Stomach (tissue), 9 donors: ENCODE results near the gene RBBP8NL. TPM values are rescaled to one million over a fixed set of nuclear protein-coding genes. Genes with fewer than 3 reads are reported as not detected.

ENCODE experiments used
- DNase-seq, 2 donors: peaks; one replicate each; pipeline versions ENCODE4 v3.0.0 to v3.0.0-alpha.2; 2013 to 2019
- H3K27ac ChIP-seq, 5 donors: fragments of 200-600 bp in 4 of 5; sonication (generic) in 4 of 5; one replicate each; pipeline ENCODE4 v1.5.1; 2013 to 2019; ENCODE audit warnings: mild to moderate bottlenecking in 1 of 5, moderate library complexity in 1 of 5
- H3K27me3 ChIP-seq, 3 donors: fragments of 200-600 bp; sonication (generic); one replicate each; pipeline ENCODE4 v1.5.1; 2017 to 2019; ENCODE audit warnings: mixed run types in 1 of 3
- H3K36me3 ChIP-seq, 4 donors: fragments of 200-600 bp; sonication (generic); 1 replicate in 3 of 4; 2 replicates in 1 of 4; pipeline ENCODE4 v1.5.1; 2016 to 2019
- H3K4me1 ChIP-seq, 4 donors: fragments of 200-600 bp; sonication (generic); one replicate each; pipeline ENCODE4 v1.5.1; 2016 to 2019
- H3K4me3 ChIP-seq, 4 donors: fragments of 200-600 bp; sonication (generic) in 3 of 4; one replicate each; pipeline ENCODE4 v1.5.1; 2016 to 2019; ENCODE audit warnings: mild to moderate bottlenecking in 1 of 4
- H3K9me3 ChIP-seq, 4 donors: fragments of 200-600 bp; sonication (generic); one replicate each; pipeline ENCODE4 v1.5.1; 2016 to 2019
- EP300 ChIP-seq: sonication (generic); formaldehyde crosslinking; IDR thresholded peaks from one replicate; pipeline ENCODE4 v1.6.1; 2017; ENCODE audit warnings: antibody characterized with exemption
- POLR2A ChIP-seq, 4 donors: fragments of 450-650 bp; IDR thresholded peaks; one replicate each; pipeline ENCODE4 v1.6.1; 2016; ENCODE audit warnings: antibody characterized with exemption in 4 of 4, control low read depth in 2 of 4, mild to moderate bottlenecking in 1 of 4, moderate library complexity in 1 of 4
- POLR2AphosphoS5 ChIP-seq, 3 donors: sonication (generic); formaldehyde crosslinking; IDR thresholded peaks; one replicate each; pipeline ENCODE4 v1.6.1; 2016; ENCODE audit warnings: antibody characterized with exemption in 3 of 3
- WGBS, 5 donors: extraction: QIAGEN DNeasy Blood & Tissue Kit in 3 of 5; methylation state at CpG; one replicate each; pipeline versions ENCODE4 v1.1.5 to v1.1.7; 2013 to 2018; 5-methylcytosine and 5-hydroxymethylcytosine counted together
- intact Hi-C: fragments of 100-400 bp; cut with DNase I; formaldehyde crosslinking; loops from one replicate; pipeline ENCODE4 v1.15.1; 2023; ENCODE audit warnings: low total_unique reads
- polyA plus RNA-seq, 3 donors: library from polyadenylated mRNA; stranded (reverse); fragments of 200-250 nt; gene quantifications; one replicate each; pipeline ENCODE4 v1.2.3, GENCODE V29; 2013
- total RNA-seq, 5 donors: library from RNA; depleted of rRNA; stranded (reverse); fragments of >200 nt; gene quantifications; one replicate each; pipeline versions ENCODE4 v1.1.0 to v1.2.3, GENCODE V29; 2014 to 2016
- TF ChIP-seq, protein P1 (sequence below), 7 experiments: fragments of 450-650 bp in 4 of 7; fragments of 200-600 bp in 3 of 7; sonication (generic) in 3 of 7; IDR thresholded peaks; one replicate each; pipeline ENCODE4 v1.5.1; 2016 to 2019; ENCODE audit warnings: antibody characterized with exemption in 7 of 7, control low read depth in 2 of 7, mild to moderate bottlenecking in 1 of 7
- donor health status: healthy with polysubstance abuse.
- donor health status: Bipolar disorder and iron deficiency.
- donor health status: healthy.

The RBBP8NL gene
- total and polyA plus RNA-seq, 8 donors = 0.45 to 8.0 (median 2.2) TPM; not detected in 2

- intact Hi-C loops = no loop called here
- Histone ChIP-seq H3K27ac (no peak overlapping the region), H3K9me3 (no peaks in the 10 kb centered on the region), H3K27me3 (peaks cover 0 to 80% (median 19%) of the 10 kb centered on the region in 3 donors), H3K4me1 (no peaks in the 10 kb centered on the region), H3K36me3 (no peaks in the 10 kb centered on the region), H3K4me3 (no peak overlapping the region)
- WGBS, 5 donors = 29 to 44% (median 35%) methylated on average over 6 to 12 of the region's 12 CpGs
- no peak for DNase-seq
- no peak for TF ChIP-seq POLR2A (IDR thresholded peaks at IDR 0.05)
- TF ChIP-seq, protein P1, sequence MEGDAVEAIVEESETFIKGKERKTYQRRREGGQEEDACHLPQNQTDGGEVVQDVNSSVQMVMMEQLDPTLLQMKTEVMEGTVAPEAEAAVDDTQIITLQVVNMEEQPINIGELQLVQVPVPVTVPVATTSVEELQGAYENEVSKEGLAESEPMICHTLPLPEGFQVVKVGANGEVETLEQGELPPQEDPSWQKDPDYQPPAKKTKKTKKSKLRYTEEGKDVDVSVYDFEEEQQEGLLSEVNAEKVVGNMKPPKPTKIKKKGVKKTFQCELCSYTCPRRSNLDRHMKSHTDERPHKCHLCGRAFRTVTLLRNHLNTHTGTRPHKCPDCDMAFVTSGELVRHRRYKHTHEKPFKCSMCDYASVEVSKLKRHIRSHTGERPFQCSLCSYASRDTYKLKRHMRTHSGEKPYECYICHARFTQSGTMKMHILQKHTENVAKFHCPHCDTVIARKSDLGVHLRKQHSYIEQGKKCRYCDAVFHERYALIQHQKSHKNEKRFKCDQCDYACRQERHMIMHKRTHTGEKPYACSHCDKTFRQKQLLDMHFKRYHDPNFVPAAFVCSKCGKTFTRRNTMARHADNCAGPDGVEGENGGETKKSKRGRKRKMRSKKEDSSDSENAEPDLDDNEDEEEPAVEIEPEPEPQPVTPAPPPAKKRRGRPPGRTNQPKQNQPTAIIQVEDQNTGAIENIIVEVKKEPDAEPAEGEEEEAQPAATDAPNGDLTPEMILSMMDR (IDR thresholded peaks at IDR 0.05) = no peak
- no peak for TF ChIP-seq POLR2AphosphoS5 (IDR thresholded peaks at IDR 0.05)
- TF ChIP-seq EP300 = no peak
Measured at GRCh38 chr20:62446481-62446880, 19.1 kb upstream of the RBBP8NL start.

GRCh38 chr20:62445553-62446340 is 18.4 kb upstream of the RBBP8NL start:
- Histone ChIP-seq H3K27me3 (peaks cover 0 to 80% (median 19%) of the 10 kb centered on the region in 3 donors), H3K36me3 (no peaks in the 10 kb centered on the region), H3K4me3 (no peak overlapping the region), H3K4me1 (no peaks in the 10 kb centered on the region), H3K27ac (no peak overlapping the region), H3K9me3 (no peaks in the 10 kb centered on the region)
- WGBS, 5 donors = 73 to 84% (median 79%) methylated on average over 5 to 36 of the region's 36 CpGs
- no peak for DNase-seq
- no peak for TF ChIP-seq EP300
- TF ChIP-seq, protein P1 (IDR thresholded peaks at IDR 0.05) = no peak
- TF ChIP-seq POLR2A (IDR thresholded peaks at IDR 0.05) = no peak
- no peak for TF ChIP-seq POLR2AphosphoS5 (IDR thresholded peaks at IDR 0.05)
- intact Hi-C loops = no loop called here

DNA sequence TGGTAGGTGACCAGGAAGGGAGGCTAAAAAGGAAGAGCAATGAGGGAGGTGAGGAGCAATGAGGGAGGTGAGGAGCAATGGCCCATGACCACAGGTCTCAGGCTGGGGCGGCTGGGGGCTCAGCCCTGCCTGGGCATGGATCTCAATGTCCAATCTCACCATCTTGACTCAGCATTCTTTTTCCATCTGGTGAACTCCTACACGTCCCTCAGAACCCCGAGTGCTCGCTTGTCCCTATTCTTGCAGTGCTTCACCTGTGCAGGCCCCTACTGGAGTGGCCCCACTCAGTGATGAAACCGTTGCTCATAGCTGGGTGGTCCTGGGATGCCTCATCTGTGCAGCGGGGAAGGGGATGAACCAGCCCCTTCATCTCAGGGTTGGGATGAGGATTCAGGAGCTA is 16.9 kb upstream of the RBBP8NL start:
- DNase-seq = no peak
- no peak for TF ChIP-seq EP300
- no peak for TF ChIP-seq POLR2AphosphoS5 (IDR thresholded peaks at IDR 0.05)
- TF ChIP-seq, protein P1 (IDR thresholded peaks at IDR 0.05) = no peak
- no peak for TF ChIP-seq POLR2A (IDR thresholded peaks at IDR 0.05)
- intact Hi-C loops = no loop called here
- Histone ChIP-seq H3K4me3 (no peak overlapping the region), H3K4me1 (no peaks in the 10 kb centered on the region), H3K36me3 (no peaks in the 10 kb centered on the region), H3K27ac (no peak overlapping the region), H3K27me3 (peaks cover 0 to 66% (median 12%) of the 10 kb centered on the region in 3 donors), H3K9me3 (no peaks in the 10 kb centered on the region)
- WGBS, 5 donors = 84 to 95% (median 94%) methylated on average over 6 of the region's 6 CpGs

DNA sequence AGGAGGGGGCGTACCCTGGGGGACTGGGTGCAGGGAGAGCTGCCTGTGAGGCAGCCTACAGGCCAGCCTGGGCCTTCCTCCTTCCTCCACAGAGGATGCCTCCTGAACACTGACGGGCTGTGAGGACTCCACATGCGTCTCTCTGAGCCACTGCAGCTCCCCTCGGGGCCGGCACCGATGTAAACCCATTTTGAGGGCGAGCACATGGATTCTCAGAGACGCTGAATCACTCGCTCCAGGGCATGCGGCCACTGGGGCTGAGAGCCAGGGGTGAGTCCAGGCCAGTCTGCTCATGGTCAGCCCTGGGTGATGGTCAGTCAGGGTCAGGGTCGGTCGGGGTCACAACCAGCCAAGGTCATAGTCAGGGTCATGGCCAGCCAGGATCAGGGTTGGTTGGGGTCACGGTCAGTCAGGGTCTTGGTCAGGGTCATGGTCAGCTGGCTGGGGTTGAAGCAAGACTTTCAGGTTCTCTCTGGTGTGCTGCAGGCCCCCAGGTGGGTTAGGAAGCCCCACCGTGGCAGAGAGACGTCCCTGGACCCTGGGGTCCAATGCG is 14.7 kb upstream of the RBBP8NL start:
- Histone ChIP-seq H3K4me1 (peaks cover 0 to 13% (median 4%) of the 10 kb centered on the region in 4 donors), H3K4me3 (no peak overlapping the region), H3K27me3 (peaks cover 0 to 44% (median 4%) of the 10 kb centered on the region in 3 donors), H3K27ac (no peak overlapping the region), H3K36me3 (no peaks in the 10 kb centered on the region), H3K9me3 (no peaks in the 10 kb centered on the region)
- 65 to 90% (median 88%) methylated on average over 13 to 16 of the region's 16 CpGs for WGBS, 5 donors
- no peak for DNase-seq
- no peak for TF ChIP-seq EP300
- TF ChIP-seq, protein P1 (IDR thresholded peaks at IDR 0.05) = no peak
- no peak for TF ChIP-seq POLR2A (IDR thresholded peaks at IDR 0.05)
- no peak for TF ChIP-seq POLR2AphosphoS5 (IDR thresholded peaks at IDR 0.05)
- intact Hi-C loops = no loop called here
